A673 (cell line): Measurements from ENCODE around the gene DDX19B. TPM values are rescaled to one million over a fixed set of nuclear protein-coding genes. Genes with fewer than 3 reads are reported as not detected.
A peak's percentile ranks its signal among the peaks of the same experiment; 100 is the strongest.

Experiments
- BruUV-seq: library from RNA; stranded (reverse); fragments of 400-500 nt; replicated peaks from 2 replicates; lab custom pipeline; 2021; lab: Mats Ljungman, UMichigan
- CTCF ChIA-PET: fragments of 300-600 bp; sonication (Branson Sonifier 250); formaldehyde crosslinking; loops from one replicate; lab custom pipeline; 2022; ENCODE audit warnings: antibody characterized with exemption; lab: Charles Lee
- POLR2A ChIA-PET: fragments of 300-600 bp; sonication (Branson Sonifier 250); formaldehyde crosslinking; loops from one replicate; lab custom pipeline; 2022; ENCODE audit warnings: antibody characterized with exemption; ENCODE audit not compliant: low non-redundant PET; lab: Charles Lee
- DNase-seq: peaks from one replicate; pipeline ENCODE4 v3.0.0-alpha.2; 2015; ENCODE audit warnings: low spot score
- H3K27ac ChIP-seq: fragments of 200-600 bp; sonication (generic); 2 replicates; pipeline ENCODE4 v1.5.1; 2016; ENCODE audit warnings: mixed run types, low read depth, mild to moderate bottlenecking, mixed read lengths, antibody characterized with exemption, low read length; ENCODE audit not compliant: poor library complexity, severe bottlenecking
- H3K27me3 ChIP-seq: fragments of 200-600 bp; sonication (generic); replicated peaks from 2 replicates; pipeline ENCODE4 v1.6.1; 2017; ENCODE audit warnings: mixed run types, low read depth, mild to moderate bottlenecking, mixed read lengths, antibody characterized with exemption, low read length; ENCODE audit not compliant: insufficient read depth, poor library complexity
- H3K36me3 ChIP-seq: fragments of 200-600 bp; sonication (generic); 2 replicates; pipeline ENCODE4 v1.6.1; 2016; ENCODE audit warnings: mixed run types, mild to moderate bottlenecking, mixed read lengths, antibody characterized with exemption, low read length; ENCODE audit not compliant: insufficient read depth, poor library complexity, severe bottlenecking
- H3K4me1 ChIP-seq: fragments of 200-600 bp; sonication (generic); 2 replicates; pipeline ENCODE4 v1.6.1; 2017; ENCODE audit warnings: mixed run types, mild to moderate bottlenecking, mixed read lengths, antibody characterized with exemption, low read length; ENCODE audit not compliant: insufficient read depth, poor library complexity, severe bottlenecking
- H3K4me3 ChIP-seq: fragments of 200-600 bp; sonication (generic); 2 replicates; pipeline ENCODE4 v1.5.1; 2016; ENCODE audit warnings: low read depth, mixed run types, mild to moderate bottlenecking, mixed read lengths, low read length; ENCODE audit not compliant: poor library complexity, severe bottlenecking
- H3K9me3 ChIP-seq: fragments of 200-600 bp; sonication (generic); 2 replicates; pipeline ENCODE4 v1.6.1; 2016; ENCODE audit warnings: mixed run types, low read depth, mild to moderate bottlenecking, mixed read lengths, antibody characterized with exemption, low read length; ENCODE audit not compliant: poor library complexity, severe bottlenecking
- EZH2 ChIP-seq: fragments of 200-600 bp; sonication (generic); IDR thresholded peaks from 2 replicates; pipeline ENCODE4 v1.6.1; 2017; ENCODE audit warnings: borderline replicate concordance, low read depth, mild to moderate bottlenecking, mixed read lengths, antibody characterized with exemption, low read length; ENCODE audit not compliant: poor library complexity, severe bottlenecking
- intact Hi-C: fragments of 100-400 bp; cut with micrococcal nuclease; formaldehyde crosslinking; loops from one replicate; pipeline ENCODE4 v1.10.0; 2022; ENCODE audit not compliant: unreplicated experiment
- total RNA-seq: library from RNA; stranded (reverse); gene quantifications from 2 replicates; pipeline ENCODE4 v1.2.3, GENCODE V29; 2021
- TF ChIP-seq, protein P1 (sequence below): fragments of 300-800, 200-600 bp; sonication (generic); conservative IDR thresholded peaks from 2 replicates; pipeline ENCODE4 v1.5.1; 2017; ENCODE audit warnings: low read depth, mild to moderate bottlenecking, antibody characterized with exemption, low read length, moderate library complexity, mixed read lengths

DDX19B gene
- total RNA-seq, 1 experiment from 2014 or later, result 37.6 TPM

DNA sequence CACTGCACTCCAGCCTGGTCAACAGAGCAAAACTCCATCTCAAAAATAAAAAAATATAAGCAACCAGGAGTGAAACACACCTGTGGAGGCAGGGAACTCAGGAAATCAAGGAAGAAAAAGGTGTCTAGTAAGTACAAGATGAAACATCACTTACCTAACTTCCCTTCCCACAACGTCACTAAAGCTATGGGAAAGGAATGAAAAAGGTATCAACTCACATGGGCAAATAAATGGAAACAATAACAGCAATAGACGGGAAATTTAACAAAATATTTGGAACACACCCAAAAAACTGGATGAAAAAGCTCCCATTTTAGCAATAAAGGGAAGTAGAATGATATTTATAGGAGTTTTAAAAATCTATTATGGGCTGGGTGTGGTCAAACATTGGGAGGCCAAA, 78.8 kb downstream of the DDX19B start:
- Histone ChIP-seq H3K36me3 (peaks cover 26% of the 10 kb centered on the region), H3K27me3 (no peaks in the 10 kb centered on the region), H3K27ac (no peak overlapping the region), H3K9me3 (no peaks in the 10 kb centered on the region), H3K4me3 (no peak overlapping the region), H3K4me1 (peaks cover 6% of the 10 kb centered on the region)
- DNase-seq, result no peak
- intact Hi-C loops, result no loop called here
- TF ChIP-seq EZH2, result no peak
- TF ChIP-seq, protein P1, sequence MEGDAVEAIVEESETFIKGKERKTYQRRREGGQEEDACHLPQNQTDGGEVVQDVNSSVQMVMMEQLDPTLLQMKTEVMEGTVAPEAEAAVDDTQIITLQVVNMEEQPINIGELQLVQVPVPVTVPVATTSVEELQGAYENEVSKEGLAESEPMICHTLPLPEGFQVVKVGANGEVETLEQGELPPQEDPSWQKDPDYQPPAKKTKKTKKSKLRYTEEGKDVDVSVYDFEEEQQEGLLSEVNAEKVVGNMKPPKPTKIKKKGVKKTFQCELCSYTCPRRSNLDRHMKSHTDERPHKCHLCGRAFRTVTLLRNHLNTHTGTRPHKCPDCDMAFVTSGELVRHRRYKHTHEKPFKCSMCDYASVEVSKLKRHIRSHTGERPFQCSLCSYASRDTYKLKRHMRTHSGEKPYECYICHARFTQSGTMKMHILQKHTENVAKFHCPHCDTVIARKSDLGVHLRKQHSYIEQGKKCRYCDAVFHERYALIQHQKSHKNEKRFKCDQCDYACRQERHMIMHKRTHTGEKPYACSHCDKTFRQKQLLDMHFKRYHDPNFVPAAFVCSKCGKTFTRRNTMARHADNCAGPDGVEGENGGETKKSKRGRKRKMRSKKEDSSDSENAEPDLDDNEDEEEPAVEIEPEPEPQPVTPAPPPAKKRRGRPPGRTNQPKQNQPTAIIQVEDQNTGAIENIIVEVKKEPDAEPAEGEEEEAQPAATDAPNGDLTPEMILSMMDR, result no peak
- no TSS peak for BruUV-seq
- POLR2A ChIA-PET, result interaction anchor here (0.6 kb wide), 1 partner anchor 145 kb away, joined by 3 read pairs; the partner anchor contains the start of gene COG4
- CTCF ChIA-PET, result no interaction called here

DNA sequence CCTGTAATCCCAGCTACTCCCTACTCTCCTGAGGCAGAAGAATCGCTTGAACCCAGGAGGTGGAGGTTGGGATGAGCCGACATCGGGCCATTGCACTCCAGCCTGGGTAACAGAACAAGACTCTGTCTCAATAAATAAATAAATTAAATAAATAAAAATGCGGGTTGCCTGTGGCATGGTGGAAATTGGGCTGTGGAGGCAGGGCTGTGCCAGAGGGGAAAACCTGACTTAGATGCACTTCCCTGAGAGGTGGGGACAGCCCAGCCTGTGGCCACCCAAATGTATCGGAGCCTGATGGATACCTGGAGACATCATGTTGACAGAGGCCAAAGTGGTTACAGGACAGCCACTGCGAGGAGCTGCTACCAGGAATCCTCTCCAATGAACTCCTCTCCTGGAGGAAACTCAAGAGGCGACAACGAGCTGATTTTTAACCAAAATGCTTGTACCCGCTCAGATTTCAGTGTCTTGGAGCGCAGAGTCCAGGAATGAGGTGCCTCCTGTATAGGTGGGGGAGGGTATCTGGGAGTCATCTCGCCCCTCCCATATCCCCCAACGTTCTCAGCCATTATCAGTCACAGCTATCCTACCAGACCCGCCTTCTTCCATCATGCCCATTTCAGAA, 80.0 kb downstream of the DDX19B start:
- no peak overlapping the region for H3K4me3 ChIP-seq
- no peaks in the 10 kb centered on the region for H3K9me3 ChIP-seq
- peak overlapping the region; percentile 17 for H3K27ac ChIP-seq
- H3K4me1 ChIP-seq, result peaks cover 6% of the 10 kb centered on the region
- intact Hi-C loops, result no loop called here
- BruUV-seq, result no TSS peak
- no peaks in the 10 kb centered on the region for H3K27me3 ChIP-seq
- DNase-seq, result no peak
- H3K36me3 ChIP-seq, result peaks cover 18% of the 10 kb centered on the region
- no peak for TF ChIP-seq EZH2
- TF ChIP-seq, protein P1, result no peak
- ChIA-PET CTCF (no interaction called here), POLR2A (interaction anchor here (0.6 kb wide), 1 partner anchor 30 kb away, joined by 4 read pairs; no protein-coding TSS in a partner anchor)

DNA sequence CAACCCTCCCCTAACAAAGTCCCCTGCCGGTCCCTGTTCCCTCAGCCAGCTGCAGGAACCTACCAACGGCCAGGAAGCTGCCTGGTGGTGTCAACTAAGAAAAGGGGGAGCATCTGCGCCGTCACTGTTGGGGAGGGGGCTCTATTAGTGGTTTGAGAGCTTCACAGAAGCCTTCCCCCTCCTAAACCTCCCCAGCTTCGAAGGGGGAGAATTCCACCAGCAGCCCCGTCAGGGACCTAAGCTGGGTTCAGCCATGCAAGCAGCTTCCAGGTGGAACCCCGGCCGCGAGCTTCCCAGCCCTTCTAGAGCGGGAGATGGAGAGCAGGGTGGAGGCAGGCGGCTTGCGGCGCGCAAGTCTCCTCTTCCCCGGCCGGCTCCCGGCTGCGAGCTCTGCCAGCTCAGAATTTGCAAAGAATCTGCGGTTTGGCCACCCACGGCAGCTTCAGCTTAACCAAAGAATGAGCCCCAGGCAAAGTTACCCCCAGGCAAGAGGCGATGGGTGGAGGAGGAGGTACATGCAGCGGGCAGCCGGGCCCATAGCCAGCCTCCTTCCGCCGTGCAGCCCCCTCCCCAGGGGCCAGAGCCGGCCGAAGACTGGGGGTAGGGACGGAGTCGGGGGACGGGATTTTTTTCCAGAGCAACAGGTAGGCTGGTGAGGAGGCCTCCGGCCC, 81.4 kb downstream of the DDX19B start:
- DNase-seq, result peak; percentile 82
- peaks cover 6% of the 10 kb centered on the region for H3K4me1 ChIP-seq
- intact Hi-C loops, result loop anchor here (2.0 kb wide), 2 partner anchors 58 to 142 kb away; partner anchors contain the start of genes COG4, SF3B3 and ST3GAL2
- H3K9me3 ChIP-seq, result no peaks in the 10 kb centered on the region
- CTCF ChIA-PET, result interaction anchor here (0.6 kb wide), 1 partner anchor 33 kb away, joined by 5 read pairs; no protein-coding TSS in a partner anchor
- H3K36me3 ChIP-seq, result peaks cover 16% of the 10 kb centered on the region
- H3K27me3 ChIP-seq, result no peaks in the 10 kb centered on the region
- POLR2A ChIA-PET, result interaction anchor here (0.5 to 0.7 kb wide), 3 partner anchors 62 to 116 kb away, joined by 4 to 7 read pairs (median 4); no protein-coding TSS in a partner anchor
- H3K4me3 ChIP-seq, result peak overlapping the region; percentile 87
- peak overlapping the region; percentile 91 for H3K27ac ChIP-seq
- BruUV-seq, result no TSS peak
- TF ChIP-seq, protein P1, result no peak
- no peak for TF ChIP-seq EZH2
